Measurements from ENCODE around the gene KRCC1. TPM values are rescaled to one million over a fixed set of nuclear protein-coding genes. Genes with fewer than 3 reads are reported as not detected.
A peak's percentile ranks its signal among the peaks of the same experiment; 100 is the strongest.

Gene KRCC1
- total RNA-seq, result 10 to 100 TPM; 12.4 to 20.0 TPM

DNA sequence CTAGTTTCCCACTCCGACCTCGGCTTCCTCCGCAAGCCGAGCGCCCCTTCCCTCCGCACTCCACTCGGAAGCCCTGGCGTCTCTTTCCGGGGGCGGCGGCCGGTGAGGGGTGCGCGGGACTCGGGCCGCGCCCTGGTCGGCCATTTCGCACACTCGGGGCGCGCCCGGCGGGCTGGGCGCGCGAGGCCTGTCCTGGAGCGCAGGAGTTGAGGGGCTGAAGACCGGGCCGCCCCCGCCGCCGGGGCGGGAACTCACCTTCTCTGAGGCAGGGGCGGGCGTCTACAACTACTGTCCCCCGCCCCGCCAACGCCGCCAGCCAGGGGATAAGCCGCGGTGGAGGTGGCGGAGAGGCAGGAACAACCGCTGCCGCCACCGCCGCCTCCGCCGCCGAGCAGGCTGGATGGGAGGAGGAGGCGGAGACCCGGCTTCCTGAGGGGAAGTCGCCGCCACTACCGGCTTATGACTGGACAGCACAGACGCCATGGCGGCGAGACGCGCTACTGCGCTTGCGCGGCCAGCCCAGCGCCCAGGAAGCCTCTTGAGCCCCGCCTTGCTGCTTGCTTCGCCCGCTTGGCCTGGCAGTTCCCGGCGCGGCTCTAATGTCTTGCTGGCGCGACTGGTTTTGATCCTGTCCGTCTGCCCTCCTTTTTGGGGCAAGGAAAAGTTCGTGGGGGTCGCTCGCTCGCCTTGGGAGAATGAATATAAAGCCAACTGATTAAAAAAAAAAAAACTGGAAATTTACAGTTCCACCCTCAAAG is at the start of gene KRCC1:
KRCC1 (minus strand) TSS at position 413 of the 758 bp plus-strand sequence. CDS start 27,220 bp downstream, outside the sequence.
- Mint-ChIP-seq H3K27ac (peak within 1 kb of the TSS; percentile 92), H3K9me3 (ENCODE audit: low read depth) (no peaks in the 10 kb centered on the region), H3K36me3 (peaks cover 35% of the 10 kb centered on the region), H3K4me3 (peak within 1 kb of the TSS; percentile 89), H3K4me1 (peaks cover 48% of the 10 kb centered on the region), H3K27me3 (no peaks in the 10 kb centered on the region)
- peak; percentile 96 for DNase-seq
- peak; percentile 98 for ATAC-seq
- CTCF ChIA-PET, result interaction anchor here (0.8 to 1.1 kb wide), 2 partner anchors 38 to 104 kb away, joined by 3 read pairs; no protein-coding TSS in a partner anchor

DNA sequence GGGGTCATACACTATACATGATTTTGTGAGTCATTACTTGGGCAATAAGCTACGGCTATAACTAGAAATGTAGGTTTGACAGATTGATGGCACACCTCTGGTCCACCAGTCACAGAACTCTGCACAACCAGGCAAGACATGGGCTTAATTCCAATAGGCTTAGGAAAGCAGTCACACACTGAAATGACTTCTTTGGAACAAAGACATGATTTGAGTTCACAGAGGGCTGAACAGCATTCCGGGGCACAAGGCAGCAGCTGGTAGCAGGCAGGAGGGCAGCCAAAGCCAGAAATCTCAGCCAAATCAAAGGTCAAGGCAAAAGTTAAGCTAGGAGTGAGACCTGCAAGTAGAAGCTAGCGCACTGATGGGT is 44.9 kb upstream of the KRCC1 start:
- CTCF ChIA-PET, result no interaction called here
- H3K4me3 Mint-ChIP-seq, result no peak overlapping the region
- ATAC-seq (no peak), DNase-seq (no peak)
- peaks cover 7% of the 10 kb centered on the region for H3K27me3 Mint-ChIP-seq
- H3K27ac Mint-ChIP-seq, result no peak overlapping the region
- no peaks in the 10 kb centered on the region for H3K4me1 Mint-ChIP-seq
- no peaks in the 10 kb centered on the region for H3K9me3 Mint-ChIP-seq (ENCODE audit: low read depth)
- H3K36me3 Mint-ChIP-seq, result no peaks in the 10 kb centered on the region

DNA sequence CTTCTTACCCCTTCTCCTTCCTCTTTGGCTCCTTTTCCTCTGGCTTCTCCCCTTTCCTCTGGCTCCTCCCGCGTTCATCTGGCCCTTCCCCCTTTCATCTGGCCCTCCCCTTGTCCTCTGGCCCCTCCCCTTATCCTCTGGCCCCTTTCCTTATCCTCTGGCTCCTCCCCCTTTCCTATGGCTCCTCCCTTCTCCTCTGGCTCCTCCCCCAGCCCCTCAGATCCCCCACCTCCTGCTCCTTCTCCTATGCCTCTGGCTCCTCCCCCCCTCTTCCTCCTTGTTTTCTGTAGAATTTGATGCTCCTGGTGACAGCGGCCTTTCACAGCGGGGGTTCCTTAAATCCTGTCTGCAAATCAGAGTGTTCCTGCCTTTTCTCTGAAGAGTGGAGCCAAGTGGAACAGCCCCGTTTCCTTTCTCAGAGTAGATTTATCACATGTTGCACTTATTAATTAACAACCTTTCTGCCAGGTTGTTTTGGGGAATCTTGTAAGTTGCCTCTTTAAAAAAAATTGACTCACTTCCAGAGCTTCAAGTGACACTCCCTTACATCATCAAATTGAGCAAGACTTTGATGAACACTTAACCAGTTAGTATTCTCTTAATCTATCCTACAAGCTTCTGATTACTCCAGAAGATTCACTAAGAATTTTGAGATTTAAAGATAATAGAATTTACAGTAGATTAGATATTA is 44.4 kb upstream of the KRCC1 start:
- Mint-ChIP-seq H3K27me3 (peaks cover 9% of the 10 kb centered on the region), H3K4me3 (no peak overlapping the region), H3K36me3 (no peaks in the 10 kb centered on the region), H3K9me3 (ENCODE audit: low read depth) (no peaks in the 10 kb centered on the region), H3K4me1 (no peaks in the 10 kb centered on the region), H3K27ac (no peak overlapping the region)
- DNase-seq, result no peak
- ATAC-seq, result no peak
- CTCF ChIA-PET, result no interaction called here

DNA sequence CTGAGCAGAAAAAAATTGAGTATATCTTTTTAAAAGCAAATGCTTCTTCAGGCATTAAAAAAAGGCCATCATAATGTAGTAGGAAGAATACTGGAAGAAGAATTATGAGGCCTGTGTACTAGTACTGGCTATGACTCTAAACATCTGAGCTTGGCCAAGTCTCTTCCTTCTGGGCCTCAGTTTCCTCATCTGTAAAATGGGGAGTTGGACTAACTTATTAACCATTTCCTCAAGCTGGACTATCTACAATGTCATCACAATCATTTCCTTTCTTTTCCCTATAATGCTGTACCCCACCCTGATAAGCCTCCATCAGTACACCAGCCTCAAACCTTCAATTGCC is 42.9 kb upstream of the KRCC1 start:
- no peaks in the 10 kb centered on the region for H3K9me3 Mint-ChIP-seq (ENCODE audit: low read depth)
- H3K4me3 Mint-ChIP-seq, result no peak overlapping the region
- DNase-seq, result no peak
- H3K4me1 Mint-ChIP-seq, result no peaks in the 10 kb centered on the region
- no peaks in the 10 kb centered on the region for H3K36me3 Mint-ChIP-seq
- CTCF ChIA-PET, result no interaction called here
- no peak for ATAC-seq
- peaks cover 8% of the 10 kb centered on the region for H3K27me3 Mint-ChIP-seq
- H3K27ac Mint-ChIP-seq, result no peak overlapping the region

DNA sequence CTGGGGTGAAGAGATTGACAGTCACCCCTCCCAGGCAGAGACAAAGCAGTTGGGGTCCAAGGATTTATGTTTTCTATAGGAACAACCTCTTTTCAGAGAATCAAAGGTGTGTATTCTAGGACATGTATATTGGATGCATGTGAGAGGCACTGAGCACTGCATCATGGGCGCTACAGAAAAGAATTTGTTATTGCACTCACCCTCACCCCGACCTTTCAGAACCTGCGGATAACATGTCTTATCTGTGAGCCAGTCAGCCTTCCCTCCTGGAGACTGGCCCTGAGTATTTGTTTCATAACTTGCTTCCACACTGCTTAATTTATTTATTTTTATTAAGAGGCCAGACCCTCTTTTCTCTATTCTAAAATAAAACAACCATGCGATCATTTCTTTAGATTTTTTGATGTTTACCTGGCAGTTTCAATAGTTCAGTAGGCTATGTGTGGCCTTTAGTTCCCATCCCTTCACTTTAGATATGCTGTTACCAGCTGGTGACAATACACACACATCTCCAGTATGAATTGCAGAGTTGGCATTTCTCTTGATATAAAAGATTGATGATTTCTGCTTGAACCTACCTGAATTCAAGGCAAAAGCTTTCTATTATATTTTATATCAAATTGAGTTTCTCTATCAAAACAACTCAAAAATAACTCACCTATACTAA is 42.4 kb upstream of the KRCC1 start:
- no peak overlapping the region for H3K4me3 Mint-ChIP-seq
- DNase-seq (no peak), ATAC-seq (no peak)
- CTCF ChIA-PET, result no interaction called here
- H3K27ac Mint-ChIP-seq, result no peak overlapping the region
- H3K36me3 Mint-ChIP-seq, result no peaks in the 10 kb centered on the region
- H3K27me3 Mint-ChIP-seq, result peaks cover 8% of the 10 kb centered on the region
- H3K4me1 Mint-ChIP-seq, result no peaks in the 10 kb centered on the region
- no peaks in the 10 kb centered on the region for H3K9me3 Mint-ChIP-seq (ENCODE audit: low read depth)

DNA sequence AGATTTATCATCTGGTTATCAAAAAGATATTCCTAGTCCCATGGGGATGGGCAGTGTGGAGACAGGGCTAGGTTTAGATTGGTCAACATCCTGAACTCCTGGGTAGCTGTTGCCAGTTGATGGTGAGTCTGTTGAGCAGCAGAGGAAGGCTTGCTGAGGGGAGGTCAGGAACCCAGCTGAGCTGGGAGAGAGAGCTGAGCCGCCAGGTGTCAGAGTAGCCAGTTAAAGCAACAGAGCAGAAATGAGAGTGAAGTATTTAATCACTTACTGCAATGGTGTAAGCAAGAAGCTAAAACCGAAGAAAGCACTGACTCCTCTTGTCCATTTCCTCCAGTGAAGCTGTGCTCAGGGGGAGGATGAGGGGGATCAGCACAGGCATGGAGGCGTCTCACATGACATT is 41.6 kb upstream of the KRCC1 start:
- no peak for ATAC-seq
- Mint-ChIP-seq H3K4me3 (no peak overlapping the region), H3K36me3 (no peaks in the 10 kb centered on the region), H3K9me3 (ENCODE audit: low read depth) (no peaks in the 10 kb centered on the region), H3K27me3 (peaks cover 3% of the 10 kb centered on the region), H3K27ac (no peak overlapping the region), H3K4me1 (no peaks in the 10 kb centered on the region)
- CTCF ChIA-PET, result no interaction called here
- no peak for DNase-seq

DNA sequence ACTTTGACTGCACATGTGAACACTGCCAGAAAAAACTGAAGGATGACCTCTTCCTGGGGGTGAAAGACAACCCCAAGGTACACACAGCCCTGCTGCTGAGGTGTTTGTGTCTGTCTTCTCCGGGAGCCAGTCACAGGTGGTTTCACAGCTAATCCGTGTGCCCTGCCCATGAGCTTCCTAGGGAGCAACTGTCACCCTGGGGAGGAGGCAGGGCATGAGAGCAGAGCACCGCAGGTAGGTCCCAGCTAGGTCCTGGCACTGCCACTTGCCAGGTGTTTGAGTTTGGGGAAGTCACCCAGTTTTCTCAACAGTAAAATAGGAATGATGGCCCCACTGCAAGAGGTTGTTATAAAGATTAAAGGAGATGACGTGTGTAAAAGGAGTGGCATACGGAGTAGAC is 41.1 kb upstream of the KRCC1 start:
- no peaks in the 10 kb centered on the region for H3K4me1 Mint-ChIP-seq
- H3K27me3 Mint-ChIP-seq, result peaks cover 3% of the 10 kb centered on the region
- CTCF ChIA-PET, result no interaction called here
- ATAC-seq (no peak), DNase-seq (no peak)
- no peak overlapping the region for H3K27ac Mint-ChIP-seq
- no peak overlapping the region for H3K4me3 Mint-ChIP-seq
- no peaks in the 10 kb centered on the region for H3K9me3 Mint-ChIP-seq (ENCODE audit: low read depth)
- no peaks in the 10 kb centered on the region for H3K36me3 Mint-ChIP-seq

DNA sequence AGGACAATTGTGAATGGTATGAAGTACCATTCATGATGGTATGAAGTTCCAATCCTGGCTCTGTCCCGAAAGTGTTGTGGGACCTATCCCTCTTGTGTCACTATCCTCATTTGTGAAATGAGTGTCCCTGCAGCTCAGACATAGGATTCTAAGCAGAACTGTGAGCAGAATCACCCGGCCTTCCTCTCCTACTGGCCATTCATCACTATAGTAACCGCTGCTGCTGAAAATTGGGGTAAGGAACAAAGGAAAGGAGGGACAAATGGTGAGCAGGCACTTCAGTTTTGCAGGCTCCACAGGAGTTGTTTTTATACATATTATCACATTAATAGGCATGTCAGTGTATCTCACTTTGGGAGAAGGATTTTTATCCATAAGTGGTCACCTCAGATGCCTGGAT is 39.4 kb upstream of the KRCC1 start:
- CTCF ChIA-PET, result no interaction called here
- no peak for DNase-seq
- Mint-ChIP-seq H3K27ac (no peak overlapping the region), H3K4me3 (no peak overlapping the region), H3K36me3 (no peaks in the 10 kb centered on the region), H3K27me3 (peaks cover 3% of the 10 kb centered on the region), H3K4me1 (peaks cover 3% of the 10 kb centered on the region), H3K9me3 (ENCODE audit: low read depth) (no peaks in the 10 kb centered on the region)
- ATAC-seq, result no peak

DNA sequence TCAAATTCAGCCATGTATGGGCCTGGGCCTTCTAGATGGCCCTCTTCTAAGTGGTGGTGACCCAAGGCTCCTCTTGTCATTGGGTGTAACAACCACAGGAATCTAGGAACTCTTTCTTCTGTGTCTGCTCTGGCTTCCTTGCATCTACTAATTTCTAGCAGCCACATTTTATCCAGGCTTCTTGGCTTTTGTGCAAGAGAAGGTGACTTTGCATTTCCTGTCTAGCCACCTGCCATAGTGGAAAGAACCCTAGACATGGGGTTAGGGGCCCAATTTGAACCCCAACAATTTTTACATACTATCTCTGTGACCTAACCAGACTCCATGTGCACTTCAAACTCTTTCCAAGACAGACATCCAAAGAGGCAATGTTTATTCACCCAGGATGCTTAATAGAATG is 37.2 kb upstream of the KRCC1 start:
- no peaks in the 10 kb centered on the region for H3K9me3 Mint-ChIP-seq (ENCODE audit: low read depth)
- ATAC-seq (no peak), DNase-seq (no peak)
- CTCF ChIA-PET, result no interaction called here
- H3K4me1 Mint-ChIP-seq, result peaks cover 3% of the 10 kb centered on the region
- H3K27ac Mint-ChIP-seq, result no peak overlapping the region
- H3K36me3 Mint-ChIP-seq, result no peaks in the 10 kb centered on the region
- H3K27me3 Mint-ChIP-seq, result peaks cover 3% of the 10 kb centered on the region
- H3K4me3 Mint-ChIP-seq, result no peak overlapping the region

DNA sequence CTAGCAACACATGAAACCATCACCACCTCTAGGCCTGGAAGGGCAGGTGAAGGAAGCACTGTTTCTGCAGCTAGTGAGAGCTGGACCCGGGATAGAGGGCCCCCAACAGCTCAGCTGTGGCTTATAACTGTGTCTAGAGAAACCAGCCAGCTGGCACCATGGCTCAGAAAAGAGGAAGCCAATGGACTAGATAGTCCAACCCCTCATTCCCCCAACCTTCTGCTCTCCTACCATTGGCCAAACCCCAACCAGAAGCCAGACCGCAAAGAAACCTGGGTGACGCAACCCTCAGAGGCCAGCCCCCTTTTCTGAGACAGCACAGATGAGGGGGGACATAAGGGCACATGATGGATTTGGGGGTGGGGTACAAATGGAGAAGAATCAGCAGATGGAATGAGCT is 36.4 kb upstream of the KRCC1 start:
- CTCF ChIA-PET, result no interaction called here
- Mint-ChIP-seq H3K4me3 (no peak overlapping the region), H3K27me3 (peaks cover 3% of the 10 kb centered on the region), H3K4me1 (peaks cover 3% of the 10 kb centered on the region), H3K27ac (no peak overlapping the region), H3K9me3 (ENCODE audit: low read depth) (no peaks in the 10 kb centered on the region), H3K36me3 (no peaks in the 10 kb centered on the region)
- DNase-seq (no peak), ATAC-seq (no peak)

DNA sequence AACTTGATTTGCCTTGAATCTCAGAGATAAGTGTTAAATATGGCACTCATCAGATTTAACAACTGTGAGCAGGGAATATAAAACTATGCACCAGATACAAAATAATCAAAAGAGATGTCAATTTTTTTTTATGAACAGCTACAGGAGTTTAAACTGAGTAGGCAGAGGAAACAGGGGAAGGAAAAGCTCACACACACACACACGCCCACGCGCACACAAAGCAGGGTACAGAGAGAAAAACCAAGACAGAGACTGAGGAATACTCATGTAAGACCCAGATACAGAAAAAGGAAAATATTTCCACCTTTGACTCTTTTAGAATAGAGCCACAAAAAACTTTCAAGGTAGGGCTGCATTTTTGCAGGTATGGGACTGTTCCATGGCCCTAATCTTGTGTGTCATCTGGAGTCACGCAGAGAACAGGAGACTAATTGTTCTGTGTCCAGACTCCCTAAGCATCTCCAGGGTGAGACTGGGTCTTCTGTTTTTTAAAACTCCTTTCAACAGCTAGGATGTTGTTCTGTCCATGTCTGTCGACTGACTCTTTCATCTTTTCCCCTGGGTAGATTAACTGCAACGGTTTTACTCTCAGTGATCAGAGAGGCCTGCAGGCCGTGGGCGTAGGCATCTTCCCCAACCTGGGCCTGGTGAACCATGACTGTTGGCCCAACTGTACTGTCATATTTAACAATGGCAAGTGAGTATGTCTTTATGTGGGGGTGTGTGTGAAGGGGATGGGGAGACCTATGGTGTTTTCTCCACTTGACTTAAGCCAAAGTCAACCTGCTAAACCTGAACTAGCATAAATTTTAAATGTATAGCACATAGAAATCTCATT is 35.1 kb upstream of the KRCC1 start:
- Mint-ChIP-seq H3K36me3 (no peaks in the 10 kb centered on the region), H3K27me3 (peaks cover 3% of the 10 kb centered on the region), H3K4me1 (peaks cover 3% of the 10 kb centered on the region), H3K27ac (no peak overlapping the region), H3K9me3 (ENCODE audit: low read depth) (no peaks in the 10 kb centered on the region), H3K4me3 (no peak overlapping the region)
- DNase-seq (no peak), ATAC-seq (no peak)
- CTCF ChIA-PET, result no interaction called here

DNA sequence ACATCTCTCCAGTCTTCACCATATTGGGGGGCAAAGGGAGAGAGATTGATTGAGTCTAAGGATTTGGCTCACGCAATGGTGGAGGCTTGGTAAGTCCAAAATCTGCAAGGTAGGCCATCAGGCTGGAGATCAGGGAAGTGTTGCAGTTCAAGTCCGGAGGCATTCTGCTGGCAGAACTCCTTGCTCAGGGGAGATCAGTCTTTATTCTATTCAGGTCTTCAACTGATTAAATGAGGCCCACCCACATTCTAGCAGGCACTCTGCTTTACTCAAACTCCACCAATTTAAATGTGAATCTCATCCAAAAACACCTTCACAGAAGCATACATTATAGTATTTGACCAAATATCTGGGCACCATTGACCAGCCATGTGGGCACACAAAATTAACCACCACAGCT is 33.4 kb upstream of the KRCC1 start:
- Mint-ChIP-seq H3K4me1 (peaks cover 3% of the 10 kb centered on the region), H3K27me3 (no peaks in the 10 kb centered on the region), H3K36me3 (no peaks in the 10 kb centered on the region), H3K4me3 (no peak overlapping the region), H3K27ac (no peak overlapping the region), H3K9me3 (ENCODE audit: low read depth) (no peaks in the 10 kb centered on the region)
- no peak for ATAC-seq
- CTCF ChIA-PET, result interaction anchor here (0.9 kb wide), 1 partner anchor 28 kb away, joined by 3 read pairs; no protein-coding TSS in a partner anchor
- DNase-seq, result no peak

DNA sequence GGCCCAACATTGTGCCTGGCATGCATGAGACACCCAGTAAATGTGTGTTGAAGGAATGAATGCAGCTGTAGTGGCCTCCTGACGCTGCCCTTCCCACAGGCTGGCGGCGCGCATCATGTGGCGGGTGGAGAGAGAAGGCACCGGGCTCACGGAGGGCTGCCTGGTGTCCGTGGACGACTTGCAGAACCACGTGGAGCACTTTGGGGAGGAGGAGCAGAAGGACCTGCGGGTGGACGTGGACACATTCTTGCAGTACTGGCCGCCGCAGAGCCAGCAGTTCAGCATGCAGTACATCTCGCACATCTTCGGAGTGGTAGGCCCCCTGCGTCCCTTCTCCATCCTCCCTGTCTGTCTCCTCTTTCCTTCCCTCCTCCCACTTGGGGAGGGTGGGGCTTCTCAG is 32.2 kb upstream of the KRCC1 start:
- Mint-ChIP-seq H3K9me3 (ENCODE audit: low read depth) (no peaks in the 10 kb centered on the region), H3K27ac (no peak overlapping the region), H3K4me3 (no peak overlapping the region), H3K4me1 (peaks cover 3% of the 10 kb centered on the region), H3K36me3 (no peaks in the 10 kb centered on the region), H3K27me3 (no peaks in the 10 kb centered on the region)
- CTCF ChIA-PET, result no interaction called here
- ATAC-seq, result no peak
- DNase-seq, result no peak
